ENCODE measurements around the gene FAM107B.

Gene FAM107B

DNA sequence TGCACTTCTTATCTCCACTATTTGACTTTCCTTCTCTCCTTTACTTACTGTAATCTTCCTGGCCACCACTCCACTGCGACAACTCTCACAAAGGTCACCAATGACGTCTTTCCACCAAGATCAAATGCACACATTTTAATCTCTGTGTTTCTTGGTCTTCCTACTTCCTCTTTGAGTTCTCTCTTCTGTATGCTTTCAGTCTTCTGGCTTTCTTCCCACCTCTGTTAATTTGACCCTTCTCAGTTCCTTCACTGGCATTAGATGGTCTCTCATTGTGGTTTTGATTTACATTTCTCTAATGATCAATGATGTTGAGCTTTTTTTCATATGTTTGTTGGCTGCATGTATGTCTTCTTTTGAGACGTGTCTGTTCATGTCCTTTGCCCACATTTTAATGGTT is 31.9 kb downstream of the FAM107B start:
- DNase-seq (ENCODE audit: insufficient read length, low spot score) (no peak), FAIRE-seq (no peak)
- TF ChIP-seq TAF1 (IDR thresholded peaks at IDR 0.05; ENCODE audit: low read depth, low read length) (no peak), PAX5 (IDR thresholded peaks at IDR 0.05; ENCODE audit: insufficient read depth, low read length, severe bottlenecking) (no peak), POU2F2 (IDR thresholded peaks at IDR 0.05; ENCODE audit: low read depth, low read length) (no peak), SPI1 (IDR thresholded peaks at IDR 0.05; ENCODE audit: low read depth, low read length) (peak; percentile 93)

DNA sequence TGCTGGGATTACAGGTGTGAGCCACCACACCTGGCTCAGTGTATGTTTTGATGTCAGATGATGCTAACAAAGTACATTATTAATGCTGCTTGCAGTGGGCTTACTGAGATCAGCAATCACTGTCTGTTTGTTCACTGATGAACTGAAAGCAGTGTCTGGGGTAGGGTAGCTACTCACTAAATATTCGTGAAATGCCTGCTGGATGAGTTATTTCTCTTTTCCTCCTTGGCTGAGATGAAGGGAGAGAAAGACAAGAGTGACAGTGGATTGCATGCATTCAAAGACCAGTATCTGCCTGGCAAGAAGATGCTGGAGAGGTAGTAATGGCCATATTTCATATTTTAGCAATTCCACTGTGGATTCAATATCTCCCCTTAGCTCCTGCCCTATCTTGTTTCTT is 32.3 kb downstream of the FAM107B start:
- TF ChIP-seq POU2F2 (IDR thresholded peaks at IDR 0.05; ENCODE audit: low read depth, low read length): no peak
- TF ChIP-seq PAX5 (IDR thresholded peaks at IDR 0.05; ENCODE audit: insufficient read depth, low read length, severe bottlenecking): no peak
- no peak for TF ChIP-seq POLR2AphosphoS5 (IDR thresholded peaks at IDR 0.05; ENCODE audit: low read depth, low read length)
- no peak for TF ChIP-seq POLR2A (IDR thresholded peaks at IDR 0.05; ENCODE audit: low read depth, low read length)
- TF ChIP-seq SPI1 (IDR thresholded peaks at IDR 0.05; ENCODE audit: low read depth, low read length): no peak
- TF ChIP-seq TAF1 (IDR thresholded peaks at IDR 0.05; ENCODE audit: low read depth, low read length): no peak

DNA sequence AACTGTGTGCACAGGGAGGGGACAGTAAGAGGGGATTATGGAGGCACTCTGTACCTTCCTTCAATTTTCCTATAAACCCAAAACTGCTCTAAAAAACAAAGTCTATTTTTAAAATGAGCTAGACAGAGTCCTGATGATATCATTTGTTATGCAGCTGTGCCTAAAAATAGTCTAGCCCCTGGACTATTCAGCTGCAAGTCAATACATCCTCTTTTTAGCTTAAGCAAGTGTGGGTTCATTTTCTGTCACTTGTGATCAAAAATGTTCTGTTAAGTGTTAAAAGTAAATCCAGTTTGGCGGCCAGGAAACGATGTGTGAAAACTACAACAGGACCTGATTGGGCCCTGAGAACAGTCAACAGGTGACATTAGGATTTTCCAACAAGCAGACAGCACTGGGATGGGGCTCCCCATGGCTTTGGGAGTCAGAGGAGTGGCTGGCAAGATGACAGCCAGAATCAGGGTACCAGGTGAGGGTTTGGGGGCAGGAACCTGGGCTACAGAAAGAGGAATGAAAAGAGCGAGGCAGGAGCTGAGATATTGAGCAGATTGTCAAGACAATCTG is 33.9 kb downstream of the FAM107B start:
- no peak for DNase-seq (ENCODE audit: insufficient read length, low spot score)
- peak; percentile 83 for FAIRE-seq
- TF ChIP-seq POLR2A (IDR thresholded peaks at IDR 0.05; ENCODE audit: low read depth, low read length): no peak
- no peak for TF ChIP-seq POU2F2 (IDR thresholded peaks at IDR 0.05; ENCODE audit: low read depth, low read length)
- TF ChIP-seq SPI1 (IDR thresholded peaks at IDR 0.05; ENCODE audit: low read depth, low read length): no peak
- no peak for TF ChIP-seq TAF1 (IDR thresholded peaks at IDR 0.05; ENCODE audit: low read depth, low read length)
- no peak for TF ChIP-seq POLR2AphosphoS5 (IDR thresholded peaks at IDR 0.05; ENCODE audit: low read depth, low read length)
- no peak for TF ChIP-seq PAX5 (IDR thresholded peaks at IDR 0.05; ENCODE audit: insufficient read depth, low read length, severe bottlenecking)

More for the DNA sequence above, 32.3 kb downstream of the FAM107B start:
- peak; percentile 84 for FAIRE-seq
- DNase-seq (ENCODE audit: insufficient read length, low spot score): no peak

DNA sequence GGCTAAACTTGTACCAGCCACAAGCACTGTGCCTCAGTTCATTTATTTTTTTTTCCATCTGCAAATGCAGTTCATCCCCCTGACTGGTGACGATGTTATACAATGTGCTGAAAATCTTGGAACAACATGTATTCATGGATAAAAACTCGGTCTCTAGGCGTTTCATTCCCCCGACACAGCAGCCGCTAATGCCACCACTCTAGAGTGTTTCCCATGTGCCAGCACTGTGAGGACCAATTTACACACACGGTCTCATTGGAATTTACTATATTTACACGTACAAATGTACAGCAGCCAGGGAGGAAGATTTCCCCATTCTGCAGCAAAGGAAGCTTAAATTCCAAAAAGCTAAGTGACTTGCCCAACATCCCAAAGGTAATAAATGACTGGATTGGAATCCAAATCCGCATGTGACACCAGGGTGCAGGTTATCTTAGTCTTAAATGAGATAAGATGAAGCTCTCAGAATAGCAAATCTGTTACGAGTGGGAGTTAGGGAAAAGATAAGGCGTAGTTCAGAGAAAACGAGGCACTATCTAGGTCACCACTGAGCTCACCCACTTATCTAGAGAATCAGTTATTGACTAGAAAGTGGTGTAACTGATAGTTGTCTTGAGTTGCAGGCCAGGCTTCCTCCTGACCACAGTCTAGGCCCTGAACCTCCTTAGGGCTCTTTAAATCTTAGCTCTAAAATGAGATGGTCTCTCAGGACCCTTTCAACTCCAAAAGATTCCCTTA is 36.7 kb downstream of the FAM107B start:
- DNase-seq (ENCODE audit: insufficient read length, low spot score): no peak
- no peak for TF ChIP-seq POLR2AphosphoS5 (IDR thresholded peaks at IDR 0.05; ENCODE audit: low read depth, low read length)
- peak; percentile 66 for FAIRE-seq

DNA sequence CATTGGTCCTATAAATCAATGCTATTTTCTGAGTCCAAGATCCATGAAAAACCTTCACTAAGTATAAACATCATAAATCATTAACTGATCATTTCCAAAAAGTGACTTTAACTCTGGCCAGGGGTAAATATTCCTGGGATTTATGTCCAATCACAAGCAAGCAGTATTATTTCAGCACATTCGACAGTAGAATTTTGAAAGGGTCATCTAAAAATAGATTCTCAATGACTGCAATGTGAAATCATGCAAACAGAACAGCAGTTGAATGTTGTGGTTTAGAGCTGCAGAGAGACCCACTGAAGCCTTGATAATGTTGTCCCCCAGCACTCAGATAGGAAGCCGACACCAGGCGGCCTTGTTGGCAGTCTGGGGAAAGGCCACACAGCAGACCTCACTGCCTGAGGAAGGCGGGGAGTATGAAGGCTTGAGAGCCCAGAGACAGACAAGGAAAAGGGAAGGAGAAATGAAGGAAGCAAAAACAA is 38.1 kb downstream of the FAM107B start:
- DNase-seq (ENCODE audit: insufficient read length, low spot score): peak; percentile 12
- FAIRE-seq: peak; percentile 52
- no peak for TF ChIP-seq POLR2AphosphoS5 (IDR thresholded peaks at IDR 0.05; ENCODE audit: low read depth, low read length)

DNA sequence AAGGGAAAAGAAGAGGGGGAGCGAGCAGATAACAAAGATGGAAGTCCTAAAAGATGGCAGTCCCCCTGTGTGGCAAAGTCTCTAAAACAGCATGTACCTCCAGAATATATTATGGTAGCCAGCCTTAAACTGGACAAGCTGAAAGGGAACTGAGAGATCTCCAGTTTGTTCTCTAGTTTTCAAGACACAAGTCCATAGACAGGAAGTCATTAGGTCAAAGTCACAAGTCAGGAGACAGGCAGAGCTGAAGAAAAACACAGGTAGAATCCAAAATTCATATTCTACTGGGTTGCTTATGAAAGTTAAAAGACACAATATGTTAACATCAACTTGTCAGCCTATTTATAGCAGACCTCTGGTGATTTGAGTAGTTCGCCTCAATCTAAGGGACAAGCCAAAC is 38.7 kb downstream of the FAM107B start:
- TF ChIP-seq SPI1 (IDR thresholded peaks at IDR 0.05; ENCODE audit: low read depth, low read length) (peak; percentile 80), TAF1 (IDR thresholded peaks at IDR 0.05; ENCODE audit: low read depth, low read length) (no peak)
- peak; percentile 78 for FAIRE-seq
- DNase-seq (ENCODE audit: insufficient read length, low spot score): no peak

DNA sequence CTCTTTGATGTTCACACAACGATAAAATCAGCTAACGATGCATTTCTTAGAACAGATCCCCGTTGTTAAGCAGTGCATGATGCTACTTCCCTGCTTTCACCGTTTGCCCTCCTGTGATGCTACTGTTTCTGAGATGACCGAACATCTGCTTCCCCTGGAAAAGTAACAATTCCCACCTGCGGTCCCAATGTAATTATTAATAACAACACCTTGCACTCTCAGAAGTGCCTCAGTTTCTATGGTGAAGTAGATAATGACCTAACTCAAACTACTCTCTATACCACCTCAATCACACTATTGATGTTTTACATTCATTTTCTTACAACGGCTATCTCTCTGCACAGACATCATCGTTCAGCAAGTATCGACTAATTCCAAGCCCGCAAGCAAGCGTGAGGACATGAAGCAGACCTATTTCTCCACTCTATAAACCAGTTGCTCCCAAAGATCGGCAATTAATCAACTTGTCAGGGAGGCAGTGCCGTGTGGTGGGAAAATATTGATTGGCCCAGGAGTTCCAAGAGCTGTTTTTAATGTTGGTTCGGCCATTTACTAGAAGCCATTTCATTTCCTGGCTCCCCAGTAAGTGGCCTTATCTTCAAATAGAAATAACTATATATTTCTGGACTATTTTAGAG is 42.7 kb downstream of the FAM107B start:
- FAIRE-seq: peak; percentile 50
- DNase-seq (ENCODE audit: insufficient read length, low spot score): no peak
- TF ChIP-seq POU2F2 (IDR thresholded peaks at IDR 0.05; ENCODE audit: low read depth, low read length): no peak
- no peak for TF ChIP-seq TAF1 (IDR thresholded peaks at IDR 0.05; ENCODE audit: low read depth, low read length)
- TF ChIP-seq POLR2AphosphoS5 (IDR thresholded peaks at IDR 0.05; ENCODE audit: low read depth, low read length): no peak
- TF ChIP-seq POLR2A (IDR thresholded peaks at IDR 0.05; ENCODE audit: low read depth, low read length): no peak
- TF ChIP-seq SPI1 (IDR thresholded peaks at IDR 0.05; ENCODE audit: low read depth, low read length): no peak
- no peak for TF ChIP-seq PAX5 (IDR thresholded peaks at IDR 0.05; ENCODE audit: insufficient read depth, low read length, severe bottlenecking)

DNA sequence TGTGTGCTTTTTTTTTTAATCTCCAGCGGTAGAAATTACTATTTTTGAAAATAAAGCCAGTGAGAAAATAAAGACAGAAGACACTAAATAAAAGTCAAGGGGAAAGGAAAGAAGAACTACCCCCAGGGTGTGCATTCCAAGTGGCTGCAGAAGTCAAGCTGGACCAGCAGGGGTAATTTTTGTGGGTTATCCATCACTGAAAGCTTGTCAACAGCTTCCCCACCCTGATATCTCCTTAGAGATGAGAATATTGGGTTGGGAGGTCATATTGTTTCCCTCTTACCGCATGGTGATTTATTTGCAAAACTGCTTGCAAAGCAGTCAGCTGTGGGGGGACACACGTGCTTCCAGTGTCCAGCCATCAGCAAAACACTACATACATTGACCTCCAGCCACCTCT is 46.4 kb downstream of the FAM107B start:
- DNase-seq (ENCODE audit: insufficient read length, low spot score): no peak
- TF ChIP-seq POLR2A (IDR thresholded peaks at IDR 0.05; ENCODE audit: low read depth, low read length): no peak
- no peak for TF ChIP-seq SPI1 (IDR thresholded peaks at IDR 0.05; ENCODE audit: low read depth, low read length)
- no peak for TF ChIP-seq POLR2AphosphoS5 (IDR thresholded peaks at IDR 0.05; ENCODE audit: low read depth, low read length)
- TF ChIP-seq POU2F2 (IDR thresholded peaks at IDR 0.05; ENCODE audit: low read depth, low read length): no peak
- TF ChIP-seq TAF1 (IDR thresholded peaks at IDR 0.05; ENCODE audit: low read depth, low read length): no peak
- no peak for TF ChIP-seq PAX5 (IDR thresholded peaks at IDR 0.05; ENCODE audit: insufficient read depth, low read length, severe bottlenecking)
- no peak for FAIRE-seq

DNA sequence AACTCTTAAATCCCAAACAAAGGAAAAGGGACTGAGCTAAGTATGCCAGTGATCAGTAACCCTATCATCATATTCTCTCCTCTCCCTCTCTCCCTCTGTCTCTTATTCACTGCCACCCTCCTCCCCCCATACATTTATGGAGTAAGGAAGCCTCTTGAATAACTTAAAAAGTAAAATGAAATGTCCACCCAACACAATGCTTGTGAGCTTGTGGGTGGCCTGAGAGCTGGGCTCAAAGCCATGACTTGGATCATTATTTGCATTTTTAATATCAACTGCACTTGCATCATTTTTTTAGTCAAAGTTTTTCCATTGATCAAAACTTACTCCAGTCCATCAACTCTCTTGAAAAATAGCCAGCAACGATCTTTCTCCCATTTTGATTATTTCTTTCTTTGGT is 46.8 kb downstream of the FAM107B start:
- TF ChIP-seq POU2F2 (IDR thresholded peaks at IDR 0.05; ENCODE audit: low read depth, low read length): no peak
- no peak for TF ChIP-seq TAF1 (IDR thresholded peaks at IDR 0.05; ENCODE audit: low read depth, low read length)
- no peak for TF ChIP-seq PAX5 (IDR thresholded peaks at IDR 0.05; ENCODE audit: insufficient read depth, low read length, severe bottlenecking)
- TF ChIP-seq SPI1 (IDR thresholded peaks at IDR 0.05; ENCODE audit: low read depth, low read length): no peak
- TF ChIP-seq POLR2AphosphoS5 (IDR thresholded peaks at IDR 0.05; ENCODE audit: low read depth, low read length): no peak
- TF ChIP-seq POLR2A (IDR thresholded peaks at IDR 0.05; ENCODE audit: low read depth, low read length): no peak
- no peak for FAIRE-seq
- DNase-seq (ENCODE audit: insufficient read length, low spot score): no peak

DNA sequence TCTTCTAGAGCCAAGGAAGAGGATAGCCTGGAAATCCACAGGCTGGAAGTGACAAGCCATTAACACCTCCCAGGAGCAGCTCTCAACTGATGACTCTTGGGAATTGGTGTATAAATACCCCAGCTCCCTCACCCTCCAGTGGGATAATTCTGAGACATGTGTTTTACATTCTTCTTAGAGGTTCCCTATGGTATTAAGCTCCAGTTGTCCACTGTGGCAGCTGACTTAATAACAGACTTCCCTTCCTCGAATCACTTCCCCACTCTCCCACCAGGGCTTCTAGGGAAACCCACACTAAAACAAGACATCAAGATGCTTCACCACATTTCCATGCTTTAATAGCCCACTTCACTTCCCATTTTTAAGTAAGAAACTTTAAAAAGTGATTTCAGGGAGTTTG is 47.2 kb downstream of the FAM107B start:
- FAIRE-seq: no peak
- DNase-seq (ENCODE audit: insufficient read length, low spot score): no peak
- no peak for TF ChIP-seq POU2F2 (IDR thresholded peaks at IDR 0.05; ENCODE audit: low read depth, low read length)
- no peak for TF ChIP-seq SPI1 (IDR thresholded peaks at IDR 0.05; ENCODE audit: low read depth, low read length)
- TF ChIP-seq POLR2A (IDR thresholded peaks at IDR 0.05; ENCODE audit: low read depth, low read length): no peak
- no peak for TF ChIP-seq TAF1 (IDR thresholded peaks at IDR 0.05; ENCODE audit: low read depth, low read length)
- no peak for TF ChIP-seq PAX5 (IDR thresholded peaks at IDR 0.05; ENCODE audit: insufficient read depth, low read length, severe bottlenecking)
